A549 (cell line): ENCODE data around the gene IBSP.

Experiments
- CEBPB ChIP-seq, 2 experiments: fragments of >200 bp in 1 of 2; sonication (Bioruptor Twin) in 1 of 2; formaldehyde crosslinking in 1 of 2; IDR thresholded peaks; 2 replicates each; pipeline ENCODE4 v1.6.1; 2012 to 2016
- CHD2 ChIP-seq: fragments of 150-350 bp; IDR thresholded peaks from 2 replicates; pipeline ENCODE4 v1.6.1; 2014; ENCODE audit warnings: low read length; ENCODE audit not compliant: partially characterized antibody
- EP300 ChIP-seq, 2 experiments: fragments of >200 bp; sonication (Bioruptor Twin); formaldehyde crosslinking; IDR thresholded peaks; 2 replicates in 1 of 2; 3 replicates in 1 of 2; pipeline ENCODE4 v1.6.1; 2016 to 2017
- FOSB ChIP-seq: fragments of 250-450 bp; sonication (Bioruptor Pico); IDR thresholded peaks from 2 replicates; pipeline ENCODE4 v1.5.0; 2020; ENCODE audit warnings: mild to moderate bottlenecking, moderate library complexity
- JUN ChIP-seq, 2 experiments: fragments of >200 bp; sonication (Bioruptor Twin); formaldehyde crosslinking; IDR thresholded peaks; 2 replicates in 1 of 2; 3 replicates in 1 of 2; pipeline ENCODE4 v1.6.1; 2016 to 2017
- NPAS2 ChIP-seq: fragments of 250-450 bp; sonication (Bioruptor Pico); IDR thresholded peaks from 2 replicates; pipeline ENCODE4 v1.8.0; 2022; ENCODE audit warnings: mild to moderate bottlenecking, moderate library complexity, borderline replicate concordance
- POLR2A ChIP-seq: IDR thresholded peaks from 2 replicates; pipeline ENCODE4 v1.6.1; 2012; ENCODE audit warnings: mild to moderate bottlenecking, low read length
- RAD21 ChIP-seq, 2 experiments: fragments of >200 bp in 1 of 2; sonication (Bioruptor Twin) in 1 of 2; formaldehyde crosslinking in 1 of 2; IDR thresholded peaks in 1 of 2; conservative IDR thresholded peaks in 1 of 2; 2 replicates in 1 of 2; 3 replicates in 1 of 2; pipeline ENCODE4 v1.6.1; 2012 to 2018; ENCODE audit warnings: inconsistent platforms in 1 of 2
- TF ChIP-seq, protein P1 (sequence below): fragments of 450-650 bp; IDR thresholded peaks from 2 replicates; pipeline ENCODE4 v1.6.1; 2014; ENCODE audit warnings: antibody characterized with exemption
- TF ChIP-seq, protein P2 (sequence below): fragments of >200 bp; sonication (Bioruptor Twin); formaldehyde crosslinking; IDR thresholded peaks from 3 replicates; pipeline ENCODE4 v1.5.1; 2016
- TF ChIP-seq, protein P3 (sequence below): IDR thresholded peaks from 2 replicates; pipeline ENCODE4 v1.6.1; 2012

DNA sequence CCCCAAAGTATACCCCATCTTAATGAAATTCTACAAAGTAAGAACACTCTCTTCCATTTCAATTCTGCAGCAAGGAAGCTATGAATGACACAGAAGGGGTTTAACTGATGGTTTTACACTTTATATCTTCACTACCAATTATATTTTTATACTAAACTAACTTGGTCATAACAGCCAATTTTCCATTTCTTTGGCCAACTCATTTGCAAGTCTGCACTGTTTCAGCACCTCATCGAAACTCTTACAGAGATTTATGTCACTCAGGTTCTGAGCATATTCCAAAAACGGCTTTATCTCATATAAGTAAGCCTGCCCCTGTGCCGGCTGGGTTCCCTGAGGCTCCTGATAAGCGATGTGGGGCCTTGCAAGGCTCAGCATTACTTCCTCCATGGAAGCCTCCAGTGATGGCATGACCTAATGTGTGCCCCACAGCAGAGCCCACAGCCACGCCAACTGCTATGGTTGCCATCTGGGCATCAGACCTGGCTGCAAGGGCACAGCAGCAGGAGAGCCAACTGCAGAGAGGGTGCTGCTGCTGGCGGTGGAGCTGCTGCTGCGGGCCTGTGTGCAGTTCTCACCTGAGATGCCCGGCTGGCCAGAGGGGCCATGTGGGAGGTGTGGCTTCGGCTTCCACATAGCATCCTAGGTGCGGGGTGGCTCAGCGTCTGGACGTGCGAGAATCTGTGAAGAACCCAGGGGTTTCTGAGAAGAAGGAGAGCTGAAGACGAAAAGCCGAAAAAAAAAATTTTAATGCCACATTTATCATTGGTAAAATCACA lies 13.4 kb upstream of the IBSP start:
- TF ChIP-seq RAD21 (conservative IDR thresholded peaks at IDR 0.05 in 1 of 2, IDR thresholded peaks at IDR 0.05 in 1 of 2) (no peak), EP300 (IDR thresholded peaks at IDR 0.05) (no peak), POLR2A (no peak), NPAS2 (no peak), CHD2 (no peak), CEBPB (IDR thresholded peaks at IDR 0.05) (no peak), FOSB (CRISPR knock-in tag) (no peak), JUN (IDR thresholded peaks at IDR 0.05) (no peak)
- TF ChIP-seq, protein P1, sequence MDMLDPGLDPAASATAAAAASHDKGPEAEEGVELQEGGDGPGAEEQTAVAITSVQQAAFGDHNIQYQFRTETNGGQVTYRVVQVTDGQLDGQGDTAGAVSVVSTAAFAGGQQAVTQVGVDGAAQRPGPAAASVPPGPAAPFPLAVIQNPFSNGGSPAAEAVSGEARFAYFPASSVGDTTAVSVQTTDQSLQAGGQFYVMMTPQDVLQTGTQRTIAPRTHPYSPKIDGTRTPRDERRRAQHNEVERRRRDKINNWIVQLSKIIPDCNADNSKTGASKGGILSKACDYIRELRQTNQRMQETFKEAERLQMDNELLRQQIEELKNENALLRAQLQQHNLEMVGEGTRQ: no peak
- TF ChIP-seq, protein P2, sequence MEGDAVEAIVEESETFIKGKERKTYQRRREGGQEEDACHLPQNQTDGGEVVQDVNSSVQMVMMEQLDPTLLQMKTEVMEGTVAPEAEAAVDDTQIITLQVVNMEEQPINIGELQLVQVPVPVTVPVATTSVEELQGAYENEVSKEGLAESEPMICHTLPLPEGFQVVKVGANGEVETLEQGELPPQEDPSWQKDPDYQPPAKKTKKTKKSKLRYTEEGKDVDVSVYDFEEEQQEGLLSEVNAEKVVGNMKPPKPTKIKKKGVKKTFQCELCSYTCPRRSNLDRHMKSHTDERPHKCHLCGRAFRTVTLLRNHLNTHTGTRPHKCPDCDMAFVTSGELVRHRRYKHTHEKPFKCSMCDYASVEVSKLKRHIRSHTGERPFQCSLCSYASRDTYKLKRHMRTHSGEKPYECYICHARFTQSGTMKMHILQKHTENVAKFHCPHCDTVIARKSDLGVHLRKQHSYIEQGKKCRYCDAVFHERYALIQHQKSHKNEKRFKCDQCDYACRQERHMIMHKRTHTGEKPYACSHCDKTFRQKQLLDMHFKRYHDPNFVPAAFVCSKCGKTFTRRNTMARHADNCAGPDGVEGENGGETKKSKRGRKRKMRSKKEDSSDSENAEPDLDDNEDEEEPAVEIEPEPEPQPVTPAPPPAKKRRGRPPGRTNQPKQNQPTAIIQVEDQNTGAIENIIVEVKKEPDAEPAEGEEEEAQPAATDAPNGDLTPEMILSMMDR: no peak
- TF ChIP-seq, protein P3, sequence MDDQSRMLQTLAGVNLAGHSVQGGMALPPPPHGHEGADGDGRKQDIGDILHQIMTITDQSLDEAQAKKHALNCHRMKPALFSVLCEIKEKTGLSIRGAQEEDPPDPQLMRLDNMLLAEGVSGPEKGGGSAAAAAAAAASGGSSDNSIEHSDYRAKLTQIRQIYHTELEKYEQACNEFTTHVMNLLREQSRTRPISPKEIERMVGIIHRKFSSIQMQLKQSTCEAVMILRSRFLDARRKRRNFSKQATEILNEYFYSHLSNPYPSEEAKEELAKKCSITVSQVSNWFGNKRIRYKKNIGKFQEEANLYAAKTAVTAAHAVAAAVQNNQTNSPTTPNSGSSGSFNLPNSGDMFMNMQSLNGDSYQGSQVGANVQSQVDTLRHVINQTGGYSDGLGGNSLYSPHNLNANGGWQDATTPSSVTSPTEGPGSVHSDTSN: no peak
